Measurements from ENCODE around the gene CAPN10. TPM values are rescaled to one million over a fixed set of nuclear protein-coding genes. Genes with fewer than 3 reads are reported as not detected.

CAPN10 gene
- total RNA-seq, 1 experiment from 2014 or later = 47.4 TPM

DNA sequence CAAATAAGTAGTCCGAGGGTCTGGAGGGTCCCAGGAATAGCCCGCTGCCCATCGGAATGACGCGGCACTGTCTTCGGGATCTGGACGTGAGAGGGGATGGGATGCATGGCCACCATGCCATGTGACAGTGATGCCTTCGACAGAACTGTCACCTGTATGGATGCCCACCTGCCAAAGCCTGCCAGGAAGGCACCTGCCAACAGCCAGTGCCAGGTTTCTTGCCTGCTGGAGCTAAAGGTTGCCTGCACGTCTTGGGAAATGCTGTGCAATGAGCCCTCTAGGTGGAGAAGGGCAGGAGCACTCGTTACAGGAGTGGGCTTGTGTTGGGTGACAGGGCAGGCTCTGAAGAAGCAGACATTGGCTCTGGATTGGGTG is 59.3 kb downstream of the CAPN10 start:
- H3K36me3 Mint-ChIP-seq (ENCODE audit: insufficient read depth in 1 of 3, low read depth in 3 of 3) = no peaks in the 10 kb centered on the region
- no peak overlapping the region for H3K23ac ChIP-seq (ENCODE audit: insufficient read length, low read depth, low read length)
- H3K4me3 Mint-ChIP-seq = no peak overlapping the region
- H3K18ac ChIP-seq (ENCODE audit: insufficient read length, low read depth, low read length) = no peak overlapping the region
- H3K79me2 ChIP-seq (ENCODE audit: insufficient read depth, low read length) = no peaks in the 10 kb centered on the region
- no peak overlapping the region for H2BK20ac ChIP-seq (ENCODE audit: low read depth, low read length, poor library complexity, severe bottlenecking)
- no peak for DNase-seq
- no peak overlapping the region for H2BK15ac ChIP-seq (ENCODE audit: low read depth, low read length)
- H2AK5ac ChIP-seq (ENCODE audit: insufficient read length, low read length) = no peak overlapping the region
- no peak overlapping the region for H4K91ac ChIP-seq (ENCODE audit: insufficient read length, low read depth, low read length)
- H3K4me1 Mint-ChIP-seq = peaks cover 9 to 17% of the 10 kb centered on the region in 2 experiments
- no peak overlapping the region for H3K27ac ChIP-seq (ENCODE audit: insufficient read length, low read depth, low read length)
- H2BK12ac ChIP-seq (ENCODE audit: insufficient read length, low read depth, low read length) = no peak overlapping the region
- no peak overlapping the region; a peak in 1 of 7 replicates for H3K27ac Mint-ChIP-seq
- H3K27me3 Mint-ChIP-seq (ENCODE audit: low read depth) = peaks cover 44% of the 10 kb centered on the region
- H2BK5ac ChIP-seq (ENCODE audit: insufficient read length, low read length) = no peak overlapping the region
- no peak overlapping the region for H3K4me2 ChIP-seq (ENCODE audit: insufficient read depth, insufficient read length, low read length)
- no peak overlapping the region for H2BK120ac ChIP-seq (ENCODE audit: low read depth, low read length, poor library complexity, severe bottlenecking)
- WGBS (ENCODE audit: extremely low coverage, insufficient read length, low lambda C conversion rate) = no CpG with 5 or more reads among the region's 10 CpGs
- H3K4me1 ChIP-seq (ENCODE audit: insufficient read depth, low read length) = no peaks in the 10 kb centered on the region
- no peak overlapping the region for H3T11ph ChIP-seq (ENCODE audit: low read length)
- no peaks in the 10 kb centered on the region for H4K20me1 ChIP-seq (ENCODE audit: control insufficient read depth, insufficient read depth, insufficient read length)
- TF ChIP-seq, protein P1, sequence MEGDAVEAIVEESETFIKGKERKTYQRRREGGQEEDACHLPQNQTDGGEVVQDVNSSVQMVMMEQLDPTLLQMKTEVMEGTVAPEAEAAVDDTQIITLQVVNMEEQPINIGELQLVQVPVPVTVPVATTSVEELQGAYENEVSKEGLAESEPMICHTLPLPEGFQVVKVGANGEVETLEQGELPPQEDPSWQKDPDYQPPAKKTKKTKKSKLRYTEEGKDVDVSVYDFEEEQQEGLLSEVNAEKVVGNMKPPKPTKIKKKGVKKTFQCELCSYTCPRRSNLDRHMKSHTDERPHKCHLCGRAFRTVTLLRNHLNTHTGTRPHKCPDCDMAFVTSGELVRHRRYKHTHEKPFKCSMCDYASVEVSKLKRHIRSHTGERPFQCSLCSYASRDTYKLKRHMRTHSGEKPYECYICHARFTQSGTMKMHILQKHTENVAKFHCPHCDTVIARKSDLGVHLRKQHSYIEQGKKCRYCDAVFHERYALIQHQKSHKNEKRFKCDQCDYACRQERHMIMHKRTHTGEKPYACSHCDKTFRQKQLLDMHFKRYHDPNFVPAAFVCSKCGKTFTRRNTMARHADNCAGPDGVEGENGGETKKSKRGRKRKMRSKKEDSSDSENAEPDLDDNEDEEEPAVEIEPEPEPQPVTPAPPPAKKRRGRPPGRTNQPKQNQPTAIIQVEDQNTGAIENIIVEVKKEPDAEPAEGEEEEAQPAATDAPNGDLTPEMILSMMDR (conservative IDR thresholded peaks at IDR 0.05) = no peak
- H3K9me3 ChIP-seq (ENCODE audit: control insufficient read depth, low read depth, low read length) = no peaks in the 10 kb centered on the region
- no peak overlapping the region for H3K56ac ChIP-seq (ENCODE audit: insufficient read length, low read depth, low read length)
- no peaks in the 10 kb centered on the region for H3K27me3 ChIP-seq (ENCODE audit: insufficient read depth, low read length)
- no peak overlapping the region for H3K9ac ChIP-seq (ENCODE audit: extremely low read depth, insufficient read length, low read length)
- no peaks in the 10 kb centered on the region for H3K79me1 ChIP-seq (ENCODE audit: insufficient read depth, low read depth, low read length, poor library complexity, severe bottlenecking)
- no peak overlapping the region for H4K8ac ChIP-seq (replicated peaks; ENCODE audit: insufficient read length, low read depth, low read length)
- no peak overlapping the region for H2AFZ ChIP-seq (ENCODE audit: low read length)
- H4K5ac ChIP-seq (ENCODE audit: insufficient read length, low read depth, low read length) = no peak overlapping the region
- H3K4ac ChIP-seq (ENCODE audit: low read depth, low read length) = no peak overlapping the region
- H3K14ac ChIP-seq (ENCODE audit: insufficient read depth, low read length) = no peak overlapping the region; the same call in 1 of the 2 replicates
- no peaks in the 10 kb centered on the region; a peak in 2 of 5 replicates for H3K9me3 Mint-ChIP-seq
- H3K23me2 ChIP-seq (ENCODE audit: insufficient read length, low read depth, low read length, poor library complexity, severe bottlenecking) = no peaks in the 10 kb centered on the region
